Measurements from ENCODE around the gene C14orf180. TPM values are rescaled to one million over a fixed set of nuclear protein-coding genes. Genes with fewer than 3 reads are reported as not detected.

C14orf180 gene
- total RNA-seq, 4 donors from 2014 or later = 6.0 to 333 (median 18.2) TPM

DNA sequence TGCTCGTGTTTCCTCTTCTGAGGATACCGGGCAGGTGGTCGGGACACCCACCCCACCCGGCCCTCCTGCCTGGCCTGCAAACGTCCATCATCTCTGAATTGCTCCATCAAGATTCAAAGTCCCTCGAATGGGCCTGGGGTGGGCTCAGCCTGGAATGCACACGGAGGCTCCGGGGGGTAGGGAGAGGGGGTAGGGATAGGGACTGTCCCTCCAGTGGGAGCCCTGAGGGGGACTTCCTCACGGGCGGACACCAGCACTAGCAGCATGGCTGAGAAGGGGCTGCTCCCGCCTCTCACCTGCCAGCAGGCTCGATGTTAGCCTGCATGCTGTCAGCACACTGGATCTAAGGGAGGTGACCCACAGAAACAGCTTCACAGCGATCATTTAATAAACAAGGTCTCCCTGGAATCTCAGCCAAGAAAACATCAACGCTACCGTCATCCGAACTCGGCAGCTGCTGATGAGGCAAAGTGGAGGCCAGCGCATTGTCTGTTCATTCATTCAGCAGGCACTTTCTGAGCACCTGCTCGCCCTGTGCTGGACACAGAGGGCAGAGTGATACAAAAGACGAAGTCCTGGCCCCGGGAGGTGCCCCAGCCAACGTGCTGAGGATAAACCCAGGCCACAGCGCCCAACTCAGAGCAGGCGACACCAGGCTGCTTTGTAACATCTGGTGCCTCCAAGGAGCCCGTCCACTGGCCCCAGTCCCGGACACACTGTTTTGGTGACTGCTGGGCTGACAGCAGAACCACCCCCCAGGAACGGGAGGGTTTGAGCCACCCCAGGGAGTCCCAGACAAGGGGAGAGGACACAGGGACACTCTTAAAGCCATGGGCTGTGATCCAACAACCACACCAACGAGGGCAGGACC, 18.7 kb downstream of the C14orf180 start:
- TF ChIP-seq CTCF (IDR thresholded peaks at IDR 0.05; ENCODE audit: low read depth) = no peak

DNA sequence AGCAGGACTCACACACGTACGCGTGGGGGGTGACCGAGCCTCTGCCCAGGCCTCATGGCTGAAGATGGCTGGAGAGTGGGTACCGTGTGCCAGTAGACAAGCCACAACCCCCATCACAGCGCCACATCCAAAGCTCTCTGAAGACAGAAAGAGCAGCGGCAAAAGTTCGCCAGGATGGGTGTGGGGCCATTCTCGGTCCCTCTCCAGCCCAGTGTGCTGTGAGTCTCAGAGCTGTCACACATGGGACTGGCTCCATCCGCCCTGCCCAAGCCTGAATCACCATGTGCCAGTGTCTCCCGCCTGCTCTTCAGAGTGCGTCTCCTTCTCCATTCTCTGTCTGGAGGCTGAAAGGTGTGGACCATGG, 19.3 kb downstream of the C14orf180 start:
- TF ChIP-seq CTCF (IDR thresholded peaks at IDR 0.05; ENCODE audit: low read depth) = no peak

DNA sequence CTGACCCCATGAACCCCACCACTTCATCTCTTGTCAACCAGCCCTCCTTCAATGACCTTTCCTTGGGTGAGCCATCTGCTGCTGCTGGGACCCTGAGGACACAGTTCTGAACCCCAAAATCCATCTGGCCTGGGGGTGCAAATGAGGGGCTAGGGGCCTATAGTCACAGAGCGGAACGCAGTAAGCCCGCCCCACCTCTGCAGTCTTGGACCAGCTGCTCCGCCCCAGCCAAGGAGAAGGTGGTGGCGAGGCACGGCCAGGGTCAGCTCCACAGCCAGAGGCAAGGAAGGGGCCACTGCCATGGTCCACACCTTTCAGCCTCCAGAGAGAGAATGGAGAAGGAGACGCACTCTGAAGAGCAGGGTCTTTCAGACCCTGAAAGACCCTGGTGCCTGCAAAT, 19.9 kb downstream of the C14orf180 start:
- TF ChIP-seq CTCF (IDR thresholded peaks at IDR 0.05; ENCODE audit: low read depth) = no peak

GRCh38 chr14:104600141-104600643, 20.6 kb downstream of the C14orf180 start:
- no peak for TF ChIP-seq CTCF (IDR thresholded peaks at IDR 0.05; ENCODE audit: low read depth)

- TF ChIP-seq CTCF (IDR thresholded peaks at IDR 0.05; ENCODE audit: low read depth) = no peak
Measured at GRCh38 chr14:104600805-104601204, 21.2 kb downstream of the C14orf180 start.

GRCh38 chr14:104601786-104602185, 22.2 kb downstream of the C14orf180 start:
- no peak for TF ChIP-seq CTCF (IDR thresholded peaks at IDR 0.05; ENCODE audit: low read depth)

GRCh38 chr14:104602315-104602932, 22.9 kb downstream of the C14orf180 start:
- TF ChIP-seq CTCF (IDR thresholded peaks at IDR 0.05; ENCODE audit: low read depth) = no peak
